ENCODE results near the gene AXIN1.
"Not testable (repeated sequence)": the region's sequence is repeated elsewhere in the genome, so short reads cannot be mapped to it uniquely, and the experiment has no call there.

Gene AXIN1

GRCh38 chr16:331181-331814 is 21.2 kb downstream of the AXIN1 start:
- DNase-seq = not testable (repeated sequence)

GRCh38 chr16:330741-331140 is 21.8 kb downstream of the AXIN1 start:
- DNase-seq = no peak

- DNase-seq = no peak
Measured at GRCh38 chr16:325375-326145, 27.0 kb downstream of the AXIN1 start.

GRCh38 chr16:324451-325334 is 27.8 kb downstream of the AXIN1 start:
- no peak for DNase-seq

- DNase-seq = no peak
Measured at GRCh38 chr16:324201-324450, 28.4 kb downstream of the AXIN1 start.

- DNase-seq = no peak
Measured at GRCh38 chr16:322476-323143, 29.9 kb downstream of the AXIN1 start.

- no peak for DNase-seq
Measured at GRCh38 chr16:321532-321931, 31.0 kb downstream of the AXIN1 start.

- no peak for DNase-seq
Measured at GRCh38 chr16:320206-320605, 32.3 kb downstream of the AXIN1 start.

- DNase-seq = no peak
Measured at GRCh38 chr16:318628-319027, 33.9 kb downstream of the AXIN1 start.

GRCh38 chr16:317583-317982 is 34.9 kb downstream of the AXIN1 start:
- no peak for DNase-seq

- no peak for DNase-seq
Measured at GRCh38 chr16:316741-317464, 35.6 kb downstream of the AXIN1 start.

- DNase-seq = peak; percentile 58 to 66
Measured at GRCh38 chr16:314795-315299, 37.7 kb downstream of the AXIN1 start.

- no peak for DNase-seq
Measured at GRCh38 chr16:314351-314750, 38.2 kb downstream of the AXIN1 start.

GRCh38 chr16:311725-312124 is 40.8 kb downstream of the AXIN1 start:
- DNase-seq = no peak

- no peak for DNase-seq
Measured at GRCh38 chr16:309476-309875, 43.0 kb downstream of the AXIN1 start.

GRCh38 chr16:307691-308312 is 44.7 kb downstream of the AXIN1 start:
- no peak for DNase-seq

- DNase-seq = peak in 1 of 2 experiments; percentile 13
Measured at GRCh38 chr16:306911-307370, 45.6 kb downstream of the AXIN1 start.

- peak in 1 of 2 experiments; percentile 48 for DNase-seq
Measured at GRCh38 chr16:305916-306626, 46.5 kb downstream of the AXIN1 start.

GRCh38 chr16:303760-304505 is 48.6 kb downstream of the AXIN1 start:
- DNase-seq = no peak

GRCh38 chr16:301950-302349 is 50.6 kb downstream of the AXIN1 start:
- DNase-seq = no peak
